K562 (cell line): ENCODE results near the gene HOXC10. TPM values are rescaled to one million over a fixed set of nuclear protein-coding genes. Genes with fewer than 3 reads are reported as not detected.

ENCODE experiments used
- ARNT ChIP-seq, 2 experiments: fragments of 450-650 bp; IDR thresholded peaks; 2 replicates each; pipeline ENCODE4 v1.6.1; 2016; ENCODE audit warnings: mild to moderate bottlenecking in 1 of 2
- CBX5 ChIP-seq: IDR thresholded peaks from 2 replicates; pipeline ENCODE4 v1.6.1; 2014; ENCODE audit warnings: low read depth, borderline replicate concordance
- FUS ChIP-seq: fragments of 200-400 bp; formaldehyde crosslinking; optimal IDR thresholded peaks from 2 replicates; pipeline ENCODE3; 2017; ENCODE audit warnings: low read depth, low read length
- GTF2F1 ChIP-seq: IDR thresholded peaks from 2 replicates; pipeline ENCODE4 v1.6.1; 2011; ENCODE audit warnings: low read depth, low read length, improper control_type of control experiment
- IRF2 ChIP-seq: sonication (generic); formaldehyde crosslinking; IDR thresholded peaks from 2 replicates; pipeline ENCODE4 v1.8.1; 2022; ENCODE audit warnings: mild to moderate bottlenecking, missing genetic modification reagents
- MTA1 ChIP-seq: fragments of 450-650 bp; IDR thresholded peaks from 2 replicates; pipeline ENCODE4 v1.6.1; 2017; ENCODE audit warnings: borderline replicate concordance
- NFIC ChIP-seq: fragments of 450-650 bp; IDR thresholded peaks from 2 replicates; pipeline ENCODE4 v1.6.1; 2017; ENCODE audit warnings: mild to moderate bottlenecking, inconsistent platforms
- PHB2 ChIP-seq: fragments of 450-650 bp; IDR thresholded peaks from 2 replicates; pipeline ENCODE4 v1.6.1; 2017; ENCODE audit warnings: low read depth
- RUNX1 ChIP-seq: sonication (generic); IDR thresholded peaks from 2 replicates; pipeline ENCODE4 v1.6.1; 2016; ENCODE audit warnings: antibody characterized with exemption, low read depth
- SP2 ChIP-seq: IDR thresholded peaks from 2 replicates; pipeline ENCODE4 v1.6.1; 2011; ENCODE audit warnings: mild to moderate bottlenecking, low read depth, low read length, moderate library complexity; ENCODE audit not compliant: poor library complexity, severe bottlenecking; ENCODE audit errors: extremely low read depth
- STAT5B ChIP-seq: fragments of 250-450 bp; sonication (Bioruptor Pico); IDR thresholded peaks from 2 replicates; pipeline ENCODE4 v1.8.0; 2021; ENCODE audit warnings: mild to moderate bottlenecking, inconsistent platforms
- TOE1 ChIP-seq, 2 experiments: fragments of 450-650 bp in 1 of 2; sonication (generic) in 1 of 2; formaldehyde crosslinking in 1 of 2; IDR thresholded peaks; 2 replicates each; pipeline versions ENCODE4 v1.7.1 to v1.8.0; 2016 to 2022; ENCODE audit warnings: borderline replicate concordance in 2 of 2, mild to moderate bottlenecking in 2 of 2, antibody characterized with exemption in 1 of 2, inconsistent platforms in 1 of 2, low read depth in 1 of 2, missing genetic modification reagents in 1 of 2, moderate library complexity in 1 of 2
- ZNF282 ChIP-seq: sonication (generic); formaldehyde crosslinking; IDR thresholded peaks from 2 replicates; pipeline ENCODE4 v1.8.1; 2023; ENCODE audit warnings: missing genetic modification reagents
- ZNF507 ChIP-seq: conservative IDR thresholded peaks from 2 replicates; pipeline ENCODE4 v1.6.1; 2017; ENCODE audit warnings: missing genetic modification characterization, missing compliant biosample characterization
- polyA plus RNA-seq, 8 experiments: library from polyadenylated mRNA; depleted of rRNA in 4 of 8; stranded (reverse) in 5 of 8; unstranded in 3 of 8; fragments of >200 nt; fragmentation: Nextera tagmentation in 2 of 8; fragmentation: Illumina TruSeq in 1 of 8; extraction: Ambion mirVana in 2 of 8; extraction: Trizol in 1 of 8; gene quantifications; 2 replicates each; pipeline versions ENCODE4 v1.2.1 to v1.2.3, GENCODE V29; 2011 to 2014; ENCODE audit warnings: inconsistent platforms in 1 of 8, missing spikeins in 1 of 8
- total RNA-seq, 7 experiments: library from RNA; depleted of rRNA in 6 of 7; stranded (reverse); fragments of >200 nt in 6 of 7; fragmentation: Illumina TruSeq in 2 of 7; extraction: Trizol in 2 of 7; gene quantifications; 2 replicates each; pipeline versions ENCODE4 v1.2.1 to v1.2.3, GENCODE V29; 2011 to 2021; ENCODE audit warnings: low replicate concordance in 1 of 7
- TF ChIP-seq, protein P1 (sequence below): fragments of 450-650 bp; formaldehyde crosslinking; IDR thresholded peaks from 2 replicates; pipeline ENCODE4 v1.4.0; 2020; ENCODE audit warnings: mild to moderate bottlenecking, mixed read lengths
- TF ChIP-seq, protein P2 (sequence below): sonication (generic); formaldehyde crosslinking; IDR thresholded peaks from 2 replicates; pipeline ENCODE4 v1.8.0; 2022; ENCODE audit warnings: mild to moderate bottlenecking, missing genetic modification reagents, borderline replicate concordance
- TF ChIP-seq, protein P3 (sequence below): fragments of 450-650 bp; IDR thresholded peaks from 2 replicates; pipeline ENCODE4 v1.6.1; 2016; ENCODE audit warnings: low read depth

The HOXC10 gene
- total and polyA plus RNA-seq, 9 of the 15 experiments (the other 6 are each of a cell fraction or from before 2014, with no cell fraction given), result 0.13 to 0.77 (median 0.35) TPM; not detected in 2

DNA sequence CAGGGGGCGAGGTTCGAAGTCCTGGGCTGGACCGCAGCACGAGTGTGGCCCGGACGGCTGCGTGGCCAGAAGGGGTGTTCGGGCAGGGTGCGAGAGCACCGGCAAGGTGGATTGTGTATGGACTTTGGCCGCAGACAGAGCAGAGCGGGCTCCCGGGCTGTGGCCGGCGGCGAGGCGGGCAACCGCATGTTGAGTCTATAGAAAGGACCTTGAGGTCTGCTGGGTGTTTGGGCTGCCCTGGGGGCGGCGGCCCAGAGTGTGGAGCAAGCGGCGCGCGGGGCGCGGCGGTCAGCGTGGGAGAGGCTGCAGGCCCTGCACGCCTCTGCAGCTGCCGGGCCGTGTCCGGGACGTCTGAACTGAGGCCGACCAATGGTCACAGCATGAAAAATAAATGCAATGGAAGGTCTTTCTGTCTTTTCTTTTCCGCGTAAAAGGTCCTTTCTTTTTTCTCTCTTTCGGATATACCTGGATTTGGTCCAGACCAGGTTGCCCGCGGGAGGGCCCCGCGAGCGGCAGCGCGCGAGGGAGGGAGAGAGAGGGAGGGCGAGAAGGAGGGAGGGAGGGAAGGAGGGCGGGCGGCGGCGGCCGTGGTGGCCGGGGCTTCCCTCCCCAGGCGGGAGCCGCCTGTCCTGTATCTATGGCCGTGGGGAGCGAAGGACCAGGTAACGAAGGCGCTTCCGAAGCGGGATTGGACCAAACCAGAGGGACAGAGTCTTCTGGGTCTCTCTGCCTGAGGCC, 9.5 kb downstream of the HOXC10 start (continued):
- TF ChIP-seq, protein P1, sequence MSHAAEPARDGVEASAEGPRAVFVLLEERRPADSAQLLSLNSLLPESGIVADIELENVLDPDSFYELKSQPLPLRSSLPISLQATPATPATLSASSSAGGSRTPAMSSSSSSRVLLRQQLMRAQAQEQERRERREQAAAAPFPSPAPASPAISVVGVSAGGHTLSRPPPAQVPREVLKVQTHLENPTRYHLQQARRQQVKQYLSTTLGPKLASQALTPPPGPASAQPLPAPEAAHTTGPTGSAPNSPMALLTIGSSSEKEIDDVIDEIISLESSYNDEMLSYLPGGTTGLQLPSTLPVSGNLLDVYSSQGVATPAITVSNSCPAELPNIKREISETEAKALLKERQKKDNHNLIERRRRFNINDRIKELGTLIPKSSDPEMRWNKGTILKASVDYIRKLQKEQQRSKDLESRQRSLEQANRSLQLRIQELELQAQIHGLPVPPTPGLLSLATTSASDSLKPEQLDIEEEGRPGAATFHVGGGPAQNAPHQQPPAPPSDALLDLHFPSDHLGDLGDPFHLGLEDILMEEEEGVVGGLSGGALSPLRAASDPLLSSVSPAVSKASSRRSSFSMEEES, result no peak
- no peak for TF ChIP-seq ZNF507 (tag)
- TF ChIP-seq, protein P2, sequence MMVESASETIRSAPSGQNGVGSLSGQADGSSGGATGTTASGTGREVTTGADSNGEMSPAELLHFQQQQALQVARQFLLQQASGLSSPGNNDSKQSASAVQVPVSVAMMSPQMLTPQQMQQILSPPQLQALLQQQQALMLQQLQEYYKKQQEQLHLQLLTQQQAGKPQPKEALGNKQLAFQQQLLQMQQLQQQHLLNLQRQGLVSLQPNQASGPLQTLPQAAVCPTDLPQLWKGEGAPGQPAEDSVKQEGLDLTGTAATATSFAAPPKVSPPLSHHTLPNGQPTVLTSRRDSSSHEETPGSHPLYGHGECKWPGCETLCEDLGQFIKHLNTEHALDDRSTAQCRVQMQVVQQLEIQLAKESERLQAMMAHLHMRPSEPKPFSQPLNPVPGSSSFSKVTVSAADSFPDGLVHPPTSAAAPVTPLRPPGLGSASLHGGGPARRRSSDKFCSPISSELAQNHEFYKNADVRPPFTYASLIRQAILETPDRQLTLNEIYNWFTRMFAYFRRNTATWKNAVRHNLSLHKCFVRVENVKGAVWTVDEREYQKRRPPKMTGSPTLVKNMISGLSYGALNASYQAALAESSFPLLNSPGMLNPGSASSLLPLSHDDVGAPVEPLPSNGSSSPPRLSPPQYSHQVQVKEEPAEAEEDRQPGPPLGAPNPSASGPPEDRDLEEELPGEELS (CRISPR knock-in tag), result no peak
- TF ChIP-seq IRF2 (CRISPR knock-in tag), result no peak
- TF ChIP-seq ZNF282 (CRISPR knock-in tag), result no peak
- TF ChIP-seq, protein P3, sequence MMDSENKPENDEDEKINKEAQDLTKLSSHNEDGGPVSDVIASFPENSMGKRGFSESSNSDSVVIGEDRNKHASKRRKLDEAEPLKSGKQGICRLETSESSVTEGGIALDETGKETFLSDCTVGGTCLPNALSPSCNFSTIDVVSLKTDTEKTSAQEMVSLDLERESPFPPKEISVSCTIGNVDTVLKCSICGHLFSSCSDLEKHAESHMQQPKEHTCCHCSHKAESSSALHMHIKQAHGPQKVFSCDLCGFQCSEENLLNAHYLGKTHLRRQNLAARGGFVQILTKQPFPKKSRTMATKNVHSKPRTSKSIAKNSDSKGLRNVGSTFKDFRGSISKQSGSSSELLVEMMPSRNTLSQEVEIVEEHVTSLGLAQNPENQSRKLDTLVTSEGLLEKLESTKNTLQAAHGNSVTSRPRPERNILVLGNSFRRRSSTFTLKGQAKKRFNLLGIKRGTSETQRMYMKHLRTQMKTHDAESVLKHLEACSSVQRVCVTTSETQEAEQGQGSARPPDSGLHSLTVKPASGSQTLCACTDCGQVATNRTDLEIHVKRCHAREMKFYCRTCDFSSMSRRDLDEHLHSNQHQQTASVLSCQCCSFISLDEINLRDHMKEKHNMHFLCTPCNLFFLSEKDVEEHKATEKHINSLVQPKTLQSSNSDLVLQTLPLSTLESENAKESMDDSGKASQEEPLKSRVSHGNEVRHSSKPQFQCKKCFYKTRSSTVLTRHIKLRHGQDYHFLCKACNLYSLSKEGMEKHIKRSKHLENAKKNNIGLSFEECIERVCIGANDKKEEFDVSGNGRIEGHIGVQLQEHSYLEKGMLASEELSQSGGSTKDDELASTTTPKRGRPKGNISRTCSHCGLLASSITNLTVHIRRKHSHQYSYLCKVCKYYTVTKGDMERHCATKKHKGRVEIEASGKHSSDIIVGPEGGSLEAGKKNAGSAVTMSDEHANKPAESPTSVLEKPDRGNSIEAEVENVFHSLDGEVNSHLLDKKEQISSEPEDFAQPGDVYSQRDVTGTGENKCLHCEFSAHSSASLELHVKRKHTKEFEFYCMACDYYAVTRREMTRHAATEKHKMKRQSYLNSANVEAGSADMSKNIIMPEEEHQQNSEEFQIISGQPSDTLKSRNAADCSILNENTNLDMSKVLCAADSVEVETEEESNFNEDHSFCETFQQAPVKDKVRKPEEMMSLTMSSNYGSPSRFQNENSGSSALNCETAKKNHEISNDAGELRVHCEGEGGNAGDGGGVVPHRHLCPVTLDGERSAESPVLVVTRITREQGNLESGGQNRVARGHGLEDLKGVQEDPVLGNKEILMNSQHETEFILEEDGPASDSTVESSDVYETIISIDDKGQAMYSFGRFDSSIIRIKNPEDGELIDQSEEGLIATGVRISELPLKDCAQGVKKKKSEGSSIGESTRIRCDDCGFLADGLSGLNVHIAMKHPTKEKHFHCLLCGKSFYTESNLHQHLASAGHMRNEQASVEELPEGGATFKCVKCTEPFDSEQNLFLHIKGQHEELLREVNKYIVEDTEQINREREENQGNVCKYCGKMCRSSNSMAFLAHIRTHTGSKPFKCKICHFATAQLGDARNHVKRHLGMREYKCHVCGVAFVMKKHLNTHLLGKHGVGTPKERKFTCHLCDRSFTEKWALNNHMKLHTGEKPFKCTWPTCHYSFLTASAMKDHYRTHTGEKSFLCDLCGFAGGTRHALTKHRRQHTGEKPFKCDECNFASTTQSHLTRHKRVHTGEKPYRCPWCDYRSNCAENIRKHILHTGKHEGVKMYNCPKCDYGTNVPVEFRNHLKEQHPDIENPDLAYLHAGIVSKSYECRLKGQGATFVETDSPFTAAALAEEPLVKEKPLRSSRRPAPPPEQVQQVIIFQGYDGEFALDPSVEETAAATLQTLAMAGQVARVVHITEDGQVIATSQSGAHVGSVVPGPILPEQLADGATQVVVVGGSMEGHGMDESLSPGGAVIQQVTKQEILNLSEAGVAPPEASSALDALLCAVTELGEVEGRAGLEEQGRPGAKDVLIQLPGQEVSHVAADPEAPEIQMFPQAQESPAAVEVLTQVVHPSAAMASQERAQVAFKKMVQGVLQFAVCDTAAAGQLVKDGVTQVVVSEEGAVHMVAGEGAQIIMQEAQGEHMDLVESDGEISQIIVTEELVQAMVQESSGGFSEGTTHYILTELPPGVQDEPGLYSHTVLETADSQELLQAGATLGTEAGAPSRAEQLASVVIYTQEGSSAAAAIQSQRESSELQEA, result no peak
- TF ChIP-seq CBX5, result no peak
- TF ChIP-seq GTF2F1, result no peak
- no peak for TF ChIP-seq PHB2
- TF ChIP-seq SP2, result no peak
- peak; percentile 45 for TF ChIP-seq MTA1
- no peak for TF ChIP-seq FUS
- no peak for TF ChIP-seq RUNX1
- no peak for TF ChIP-seq TOE1 (IDR thresholded peaks at IDR 0.05; ENCODE audit: borderline replicate concordance)
- TF ChIP-seq TOE1 (CRISPR knock-in tag; IDR thresholded peaks at IDR 0.05; ENCODE audit: borderline replicate concordance, low read depth), result no peak
- no peak for TF ChIP-seq ARNT (IDR thresholded peaks at IDR 0.05)
- TF ChIP-seq STAT5B (CRISPR knock-in tag), result no peak
- peak; percentile 47 for TF ChIP-seq NFIC
